HEK293T (cell line): ENCODE data around the gene XPNPEP2.

ENCODE experiments used
- ARNT ChIP-seq: fragments of 450-650 bp; IDR thresholded peaks from 2 replicates; pipeline ENCODE4 v1.6.1; 2017; ENCODE audit warnings: mild to moderate bottlenecking
- BHLHE40 ChIP-seq: fragments of 450-650 bp; IDR thresholded peaks from 2 replicates; pipeline ENCODE4 v1.6.1; 2016; ENCODE audit warnings: mild to moderate bottlenecking, moderate library complexity, borderline replicate concordance
- CTBP1 ChIP-seq: fragments of 450-650 bp; IDR thresholded peaks from 2 replicates; pipeline ENCODE4 v1.6.1; 2016; ENCODE audit warnings: borderline replicate concordance
- ELF4 ChIP-seq: fragments of 450-650 bp; IDR thresholded peaks from 2 replicates; pipeline ENCODE4 v1.6.1; 2017; ENCODE audit warnings: antibody characterized with exemption
- FOXA1 ChIP-seq: fragments of 450-650 bp; IDR thresholded peaks from 2 replicates; pipeline ENCODE4 v1.6.1; 2016; ENCODE audit warnings: mild to moderate bottlenecking
- FOXK2 ChIP-seq: fragments of 450-650 bp; IDR thresholded peaks from 2 replicates; pipeline ENCODE4 v1.6.1; 2016; ENCODE audit warnings: mild to moderate bottlenecking
- FOXM1 ChIP-seq: fragments of 450-650 bp; IDR thresholded peaks from 2 replicates; pipeline ENCODE4 v1.6.1; 2017; ENCODE audit warnings: mild to moderate bottlenecking, borderline replicate concordance
- HDGF ChIP-seq: fragments of 450-650 bp; IDR thresholded peaks from 2 replicates; pipeline ENCODE4 v1.6.1; 2017; ENCODE audit warnings: antibody characterized with exemption, borderline replicate concordance
- SP1 ChIP-seq: fragments of 450-650 bp; IDR thresholded peaks from 2 replicates; pipeline ENCODE4 v1.6.1; 2017
- SUZ12 ChIP-seq: fragments of 450-650 bp; IDR thresholded peaks from 2 replicates; pipeline ENCODE4 v1.6.1; 2016; ENCODE audit warnings: mild to moderate bottlenecking
- TARDBP ChIP-seq: fragments of 450-650 bp; IDR thresholded peaks from 2 replicates; pipeline ENCODE4 v1.6.1; 2016
- ZNF384 ChIP-seq: fragments of 450-650 bp; IDR thresholded peaks from 2 replicates; pipeline ENCODE4 v1.6.1; 2016
- TF ChIP-seq, protein P1 (sequence below): fragments of 450-650 bp; IDR thresholded peaks from 2 replicates; pipeline ENCODE4 v1.6.1; 2016

DNA sequence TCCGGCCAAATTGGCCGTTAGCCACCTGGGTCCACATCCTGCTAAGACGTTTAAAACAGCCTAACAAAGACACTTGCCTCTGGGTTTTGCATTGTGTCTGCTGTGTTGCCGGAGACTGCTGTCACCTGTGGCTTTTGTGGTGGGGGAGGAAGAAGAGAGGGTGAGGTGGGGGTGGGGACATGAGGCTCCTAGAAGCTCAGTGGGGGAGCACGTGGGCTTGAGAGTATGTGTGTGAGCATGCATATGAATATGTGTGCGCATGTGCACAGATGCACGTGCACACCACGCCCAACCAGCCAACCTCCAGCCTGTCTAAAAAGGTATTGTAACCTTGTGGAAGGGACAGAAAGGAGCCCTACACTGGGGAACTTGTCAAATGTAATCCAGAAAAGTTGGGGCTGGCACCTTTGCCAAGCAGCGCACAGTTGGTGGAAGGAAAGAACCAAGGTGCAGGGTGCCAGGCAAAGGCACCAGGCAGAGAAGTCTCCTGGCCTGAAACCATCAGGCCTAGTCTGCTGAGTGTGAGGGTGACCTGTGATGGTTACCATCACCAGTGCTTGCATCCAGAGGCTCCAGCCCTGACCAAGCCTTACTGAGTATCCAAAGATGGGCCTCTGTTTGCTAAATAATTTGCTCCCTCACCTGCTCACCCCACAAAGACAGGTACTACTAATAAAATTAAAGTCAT, 30.8 kb downstream of the XPNPEP2 start:
- TF ChIP-seq TARDBP (no peak), FOXM1 (no peak), FOXK2 (no peak), ARNT (no peak), FOXA1 (no peak), SP1 (no peak), HDGF (no peak), ZNF384 (no peak), ELF4 (no peak), CTBP1 (no peak), BHLHE40 (no peak), SUZ12 (no peak)
- TF ChIP-seq, protein P1, sequence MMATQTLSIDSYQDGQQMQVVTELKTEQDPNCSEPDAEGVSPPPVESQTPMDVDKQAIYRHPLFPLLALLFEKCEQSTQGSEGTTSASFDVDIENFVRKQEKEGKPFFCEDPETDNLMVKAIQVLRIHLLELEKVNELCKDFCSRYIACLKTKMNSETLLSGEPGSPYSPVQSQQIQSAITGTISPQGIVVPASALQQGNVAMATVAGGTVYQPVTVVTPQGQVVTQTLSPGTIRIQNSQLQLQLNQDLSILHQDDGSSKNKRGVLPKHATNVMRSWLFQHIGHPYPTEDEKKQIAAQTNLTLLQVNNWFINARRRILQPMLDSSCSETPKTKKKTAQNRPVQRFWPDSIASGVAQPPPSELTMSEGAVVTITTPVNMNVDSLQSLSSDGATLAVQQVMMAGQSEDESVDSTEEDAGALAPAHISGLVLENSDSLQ = no peak
